K562 (cell line): ENCODE results near the gene ZNF77. TPM values are rescaled to one million over a fixed set of nuclear protein-coding genes. Genes with fewer than 3 reads are reported as not detected.

Experiments used
- CBX3 ChIP-seq, 2 experiments: IDR thresholded peaks; 1 replicate in 1 of 2; 2 replicates in 1 of 2; pipeline ENCODE4 v1.6.1; 2012; ENCODE audit warnings: inconsistent platforms in 2 of 2, low read length in 2 of 2, borderline replicate concordance in 1 of 2, control low read depth in 1 of 2
- CBX5 ChIP-seq: IDR thresholded peaks from 2 replicates; pipeline ENCODE4 v1.6.1; 2014; ENCODE audit warnings: low read depth, borderline replicate concordance
- CEBPB ChIP-seq: fragments of 450-650 bp; IDR thresholded peaks from 2 replicates; pipeline ENCODE4 v1.6.1; 2016; ENCODE audit warnings: missing genetic modification characterization, missing compliant biosample characterization
- CHAMP1 ChIP-seq: fragments of 450-650 bp; IDR thresholded peaks from 2 replicates; pipeline ENCODE4 v1.6.1; 2016; ENCODE audit warnings: mild to moderate bottlenecking
- ETV5 ChIP-seq: sonication (generic); formaldehyde crosslinking; IDR thresholded peaks from 2 replicates; pipeline ENCODE4 v1.4.0; 2020; ENCODE audit warnings: low read depth, mild to moderate bottlenecking, missing genetic modification reagents
- FIP1L1 ChIP-seq: fragments of 200-400 bp; formaldehyde crosslinking; IDR thresholded peaks from 2 replicates; pipeline ENCODE4 v1.6.1; 2018; ENCODE audit warnings: mild to moderate bottlenecking, low read depth, low read length; ENCODE audit not compliant: poor library complexity, severe bottlenecking
- FOXM1 ChIP-seq, 2 experiments: fragments of 450-650 bp in 1 of 2; sonication (generic) in 1 of 2; formaldehyde crosslinking in 1 of 2; IDR thresholded peaks; 2 replicates each; pipeline versions ENCODE4 v1.6.1 to v1.9.0; 2017 to 2022; ENCODE audit warnings: low read depth in 2 of 2, mild to moderate bottlenecking in 2 of 2, missing genetic modification reagents in 1 of 2, moderate library complexity in 1 of 2
- FUS ChIP-seq: fragments of 200-400 bp; formaldehyde crosslinking; optimal IDR thresholded peaks from 2 replicates; pipeline ENCODE3; 2017; ENCODE audit warnings: low read depth, low read length
- MTA3 ChIP-seq: fragments of 450-650 bp; formaldehyde crosslinking; IDR thresholded peaks from 2 replicates; pipeline ENCODE4 v1.6.1; 2017; ENCODE audit warnings: mild to moderate bottlenecking, borderline replicate concordance
- NR3C1 ChIP-seq: sonication (generic); formaldehyde crosslinking; IDR thresholded peaks from 2 replicates; pipeline ENCODE4 v1.8.1; 2022; ENCODE audit warnings: missing genetic modification reagents
- PBX2 ChIP-seq, 2 experiments: IDR thresholded peaks in 1 of 2; conservative IDR thresholded peaks in 1 of 2; 2 replicates each; pipeline ENCODE4 v1.6.1; 2016; ENCODE audit warnings: low read depth in 2 of 2, mild to moderate bottlenecking in 1 of 2, missing compliant biosample characterization in 1 of 2, missing genetic modification characterization in 1 of 2, moderate library complexity in 1 of 2
- POLR2AphosphoS2 ChIP-seq: IDR thresholded peaks from 2 replicates; pipeline ENCODE4 v1.6.1; 2012; ENCODE audit warnings: low read length, improper control_type of control experiment
- PTRF ChIP-seq: fragments of 450-650 bp; IDR thresholded peaks from 2 replicates; pipeline ENCODE4 v1.6.1; 2016; ENCODE audit warnings: mild to moderate bottlenecking, missing genetic modification characterization, missing compliant biosample characterization
- RBM14 ChIP-seq: fragments of 200-400 bp; formaldehyde crosslinking; IDR thresholded peaks from 2 replicates; pipeline ENCODE4 v1.6.1; 2018; ENCODE audit warnings: low read depth, mild to moderate bottlenecking, low read length, moderate library complexity, borderline replicate concordance; ENCODE audit not compliant: insufficient read depth
- TCF15 ChIP-seq: fragments of 250-450 bp; sonication (Bioruptor Pico); IDR thresholded peaks from 2 replicates; pipeline ENCODE4 v1.8.0; 2022; ENCODE audit warnings: moderate library complexity, mild to moderate bottlenecking, inconsistent platforms
- ZBTB5 ChIP-seq: fragments of 450-650 bp; IDR thresholded peaks from 2 replicates; pipeline ENCODE4 v1.6.1; 2017; ENCODE audit warnings: antibody characterized with exemption
- ZNF143 ChIP-seq: sonication (generic); formaldehyde crosslinking; IDR thresholded peaks from 2 replicates; pipeline ENCODE4 v1.9.0; 2022; ENCODE audit warnings: mild to moderate bottlenecking, missing genetic modification reagents
- ZNF551 ChIP-seq: fragments of 250-450 bp; sonication (Bioruptor Pico); IDR thresholded peaks from 2 replicates; pipeline ENCODE4 v1.5.0; 2021; ENCODE audit warnings: mild to moderate bottlenecking, moderate library complexity
- polyA plus RNA-seq, 8 experiments: library from polyadenylated mRNA; depleted of rRNA in 4 of 8; stranded (reverse) in 5 of 8; unstranded in 3 of 8; fragments of >200 nt; fragmentation: Nextera tagmentation in 2 of 8; fragmentation: Illumina TruSeq in 1 of 8; extraction: Ambion mirVana in 2 of 8; extraction: Trizol in 1 of 8; gene quantifications; 2 replicates each; pipeline versions ENCODE4 v1.2.1 to v1.2.3, GENCODE V29; 2011 to 2014; ENCODE audit warnings: inconsistent platforms in 1 of 8, missing spikeins in 1 of 8
- total RNA-seq, 7 experiments: library from RNA; depleted of rRNA in 6 of 7; stranded (reverse); fragments of >200 nt in 6 of 7; fragmentation: Illumina TruSeq in 2 of 7; extraction: Trizol in 2 of 7; gene quantifications; 2 replicates each; pipeline versions ENCODE4 v1.2.1 to v1.2.3, GENCODE V29; 2011 to 2021; ENCODE audit warnings: low replicate concordance in 1 of 7

Gene ZNF77
- total and polyA plus RNA-seq, 9 of the 15 experiments (the other 6 are each of a cell fraction or from before 2014, with no cell fraction given), result 4.3 to 14.5 (median 7.7) TPM

DNA sequence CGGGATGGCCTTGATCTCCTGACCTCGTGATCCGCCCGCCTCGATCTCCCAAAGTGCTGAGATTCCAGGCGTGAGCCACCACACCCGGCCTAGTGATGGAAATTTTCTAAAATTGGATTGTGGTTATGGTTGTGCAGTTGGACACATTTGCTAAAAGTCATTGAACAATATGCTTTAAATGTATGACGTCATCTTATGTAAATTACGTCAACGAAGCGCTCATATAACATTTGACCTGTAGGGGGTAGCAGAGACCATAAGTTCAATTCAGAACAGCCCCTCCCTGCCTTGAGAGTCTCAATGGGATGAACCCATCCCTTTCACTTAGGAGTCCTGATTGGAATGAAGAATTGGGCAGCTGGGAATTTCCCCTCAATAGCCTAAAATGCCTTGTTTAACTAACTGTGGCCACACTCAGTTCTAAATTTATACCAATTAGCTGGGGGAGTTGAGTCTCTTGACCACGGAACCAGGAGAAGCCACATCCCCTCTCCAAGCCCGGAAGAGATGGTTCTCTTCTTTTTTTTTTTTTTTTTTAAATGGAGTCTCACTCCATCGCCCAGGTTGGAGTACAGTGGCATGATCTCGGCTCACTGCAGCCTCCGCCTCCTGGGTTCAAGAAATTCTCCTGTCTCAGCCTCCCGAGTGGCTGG lies 17.4 kb upstream of the ZNF77 start (continued):
- TF ChIP-seq FIP1L1, result no peak
- TF ChIP-seq POLR2AphosphoS2, result no peak
- TF ChIP-seq ZBTB5, result no peak
- peak; percentile 64; the same call in 1 of the 2 replicates for TF ChIP-seq CHAMP1
- TF ChIP-seq FOXM1 (IDR thresholded peaks at IDR 0.05; ENCODE audit: low read depth), result peak; percentile 38; the same call in 1 of the 2 replicates
- no peak for TF ChIP-seq FOXM1 (CRISPR knock-in tag; IDR thresholded peaks at IDR 0.05; ENCODE audit: low read depth)
- no peak for TF ChIP-seq PBX2 (CRISPR knock-in tag; IDR thresholded peaks at IDR 0.05; ENCODE audit: low read depth)
- TF ChIP-seq PBX2 (tag; conservative IDR thresholded peaks at IDR 0.05; ENCODE audit: low read depth), result no peak; the same call in 1 of the 2 replicates
- no peak for TF ChIP-seq ZNF551 (CRISPR knock-in tag)
- TF ChIP-seq CEBPB (tag), result peak; percentile 65
- no peak for TF ChIP-seq CBX5
- no peak for TF ChIP-seq ETV5
- TF ChIP-seq FUS, result no peak
- TF ChIP-seq CBX3 (IDR thresholded peaks at IDR 0.05; ENCODE audit: borderline replicate concordance in 1 of 2, low read length in 2 of 2), result no peak
- peak; percentile 96 for TF ChIP-seq MTA3
- TF ChIP-seq RBM14, result no peak
- TF ChIP-seq ZNF143 (CRISPR knock-in tag), result no peak
- no peak for TF ChIP-seq PTRF
- TF ChIP-seq TCF15, result no peak
- TF ChIP-seq NR3C1 (CRISPR knock-in tag), result no peak
